ENCODE data around the gene PKHD1. TPM values are rescaled to one million over a fixed set of nuclear protein-coding genes. Genes with fewer than 3 reads are reported as not detected.

PKHD1 gene
- total and polyA plus RNA-seq, 2 of the 13 experiments (the other 11 are each of a cell fraction or from before 2014, with no cell fraction given), result 0.01 to 0.13 TPM

DNA sequence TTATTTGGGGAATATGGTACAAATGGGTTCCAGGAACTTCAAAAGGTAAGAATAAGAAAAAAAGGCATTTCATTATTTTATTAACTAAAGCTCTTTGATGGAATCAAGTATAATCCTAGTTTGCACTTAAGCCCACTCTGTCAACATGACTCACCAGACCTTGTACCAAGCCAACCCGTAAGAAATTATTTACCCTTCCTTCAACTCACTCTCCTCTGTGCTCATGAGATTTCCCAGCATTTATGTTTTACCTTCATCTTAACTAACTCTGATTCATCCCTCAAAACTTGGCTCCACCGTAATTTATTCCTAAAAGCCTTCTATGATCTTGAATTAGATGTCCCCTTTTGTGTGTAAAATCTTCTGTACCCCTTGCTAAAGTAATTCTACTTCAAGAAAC, 308.7 kb downstream of the PKHD1 start:
- FAIRE-seq (no peak), DNase-seq (ENCODE audit: low spot score) (no peak), ATAC-seq (no peak)
- H3K27ac ChIP-seq (ENCODE audit: extremely low read length, insufficient read depth, low read length), result no peak overlapping the region
- ChIA-PET CTCF (ENCODE audit: low intra/inter-chr PET ratio, low total read pairs) (no interaction called here), POLR2A (no interaction called here)
- no TSS peak for BruUV-seq (replicated peaks)
- H3K9ac ChIP-seq (ENCODE audit: insufficient read depth, low read depth, low read length), result no peak overlapping the region
- H3K4me3 ChIP-seq (replicated peaks in 1 of 3; ENCODE audit: insufficient read depth in 1 of 3, low read depth in 2 of 3, low read length in 3 of 3), result no peak overlapping the region
- H4K20me1 ChIP-seq (ENCODE audit: insufficient read depth, low read length), result no peaks in the 10 kb centered on the region
- intact Hi-C loops (cut with micrococcal nuclease; ENCODE audit: unreplicated experiment) (no loop called here), in situ Hi-C loops (cut with HindIII; ENCODE audit: extremely low pct_ligation_motif_present, low pct_unique_long_range_greater_than_20kb) (no loop called here)
- no peaks in the 10 kb centered on the region for H3K9me3 ChIP-seq (ENCODE audit: low read length)
- H3K27me3 ChIP-seq (ENCODE audit: control insufficient read depth in 1 of 2, insufficient read depth in 2 of 2, low read length in 2 of 2), result no peaks in the 10 kb centered on the region
- no peak overlapping the region for H3K4me2 ChIP-seq (ENCODE audit: low read depth, low read length)
- TF ChIP-seq ZNF101 (CRISPR knock-in tag; IDR thresholded peaks at IDR 0.05; ENCODE audit: borderline replicate concordance, low read depth), result no peak
- no peak for TF ChIP-seq ZNF256 (CRISPR knock-in tag; conservative IDR thresholded peaks at IDR 0.05)
- TF ChIP-seq ZSCAN21 (CRISPR knock-in tag; IDR thresholded peaks at IDR 0.05; ENCODE audit: borderline replicate concordance), result no peak
- no peak for TF ChIP-seq KDM3A (CRISPR knock-in tag; IDR thresholded peaks at IDR 0.05; ENCODE audit: low read depth)
- no peak for TF ChIP-seq RARG (CRISPR knock-in tag; IDR thresholded peaks at IDR 0.05; ENCODE audit: low read depth)
- TF ChIP-seq DPF2 (CRISPR knock-in tag; IDR thresholded peaks at IDR 0.05; ENCODE audit: borderline replicate concordance, low read depth), result no peak
- TF ChIP-seq TOE1 (CRISPR knock-in tag; IDR thresholded peaks at IDR 0.05), result no peak
- TF ChIP-seq ZNF547 (CRISPR knock-in tag; IDR thresholded peaks at IDR 0.05), result no peak
- TF ChIP-seq, protein P1, sequence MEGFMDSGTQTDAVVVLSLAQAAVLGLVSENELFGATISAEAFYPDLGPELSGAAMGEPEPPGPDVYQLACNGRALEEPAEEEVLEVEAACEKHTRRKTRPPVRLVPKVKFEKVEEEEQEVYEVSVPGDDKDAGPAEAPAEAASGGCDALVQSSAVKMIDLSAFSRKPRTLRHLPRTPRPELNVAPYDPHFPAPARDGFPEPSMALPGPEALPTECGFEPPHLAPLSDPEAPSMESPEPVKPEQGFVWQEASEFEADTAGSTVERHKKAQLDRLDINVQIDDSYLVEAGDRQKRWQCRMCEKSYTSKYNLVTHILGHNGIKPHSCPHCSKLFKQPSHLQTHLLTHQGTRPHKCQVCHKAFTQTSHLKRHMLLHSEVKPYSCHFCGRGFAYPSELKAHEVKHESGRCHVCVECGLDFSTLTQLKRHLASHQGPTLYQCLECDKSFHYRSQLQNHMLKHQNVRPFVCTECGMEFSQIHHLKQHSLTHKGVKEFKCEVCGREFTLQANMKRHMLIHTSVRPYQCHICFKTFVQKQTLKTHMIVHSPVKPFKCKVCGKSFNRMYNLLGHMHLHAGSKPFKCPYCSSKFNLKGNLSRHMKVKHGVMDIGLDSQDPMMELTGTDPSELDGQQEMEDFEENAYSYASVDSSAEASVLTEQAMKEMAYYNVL (CRISPR knock-in tag; IDR thresholded peaks at IDR 0.05; ENCODE audit: borderline replicate concordance), result no peak
- TF ChIP-seq ZFP36L1 (CRISPR knock-in tag; IDR thresholded peaks at IDR 0.05), result no peak
- no peak for TF ChIP-seq CBX5 (CRISPR knock-in tag; IDR thresholded peaks at IDR 0.05; ENCODE audit: borderline replicate concordance)
- TF ChIP-seq, protein P2, sequence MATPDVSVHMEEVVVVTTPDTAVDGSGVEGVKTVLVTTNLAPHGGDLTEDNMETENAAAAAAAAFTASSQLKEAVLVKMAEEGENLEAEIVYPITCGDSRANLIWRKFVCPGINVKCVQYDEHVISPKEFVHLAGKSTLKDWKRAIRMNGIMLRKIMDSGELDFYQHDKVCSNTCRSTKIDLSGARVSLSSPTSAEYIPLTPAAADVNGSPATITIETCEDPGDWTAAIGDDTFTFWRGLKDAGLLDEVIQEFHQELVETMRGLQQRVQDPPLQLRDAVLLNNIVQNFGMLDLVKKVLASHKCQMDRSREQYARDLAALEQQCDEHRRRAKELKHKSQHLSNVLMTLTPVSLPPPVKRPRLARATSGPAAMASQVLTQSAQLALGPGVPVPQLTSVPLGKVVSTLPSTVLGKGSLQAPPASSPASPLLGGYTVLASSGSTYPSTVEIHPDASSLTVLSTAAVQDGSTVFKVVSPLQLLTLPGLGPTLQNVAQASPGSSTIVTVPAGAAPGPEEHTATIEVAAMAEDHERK (CRISPR knock-in tag; IDR thresholded peaks at IDR 0.05; ENCODE audit: low read depth), result no peak
- TF ChIP-seq, protein P3, sequence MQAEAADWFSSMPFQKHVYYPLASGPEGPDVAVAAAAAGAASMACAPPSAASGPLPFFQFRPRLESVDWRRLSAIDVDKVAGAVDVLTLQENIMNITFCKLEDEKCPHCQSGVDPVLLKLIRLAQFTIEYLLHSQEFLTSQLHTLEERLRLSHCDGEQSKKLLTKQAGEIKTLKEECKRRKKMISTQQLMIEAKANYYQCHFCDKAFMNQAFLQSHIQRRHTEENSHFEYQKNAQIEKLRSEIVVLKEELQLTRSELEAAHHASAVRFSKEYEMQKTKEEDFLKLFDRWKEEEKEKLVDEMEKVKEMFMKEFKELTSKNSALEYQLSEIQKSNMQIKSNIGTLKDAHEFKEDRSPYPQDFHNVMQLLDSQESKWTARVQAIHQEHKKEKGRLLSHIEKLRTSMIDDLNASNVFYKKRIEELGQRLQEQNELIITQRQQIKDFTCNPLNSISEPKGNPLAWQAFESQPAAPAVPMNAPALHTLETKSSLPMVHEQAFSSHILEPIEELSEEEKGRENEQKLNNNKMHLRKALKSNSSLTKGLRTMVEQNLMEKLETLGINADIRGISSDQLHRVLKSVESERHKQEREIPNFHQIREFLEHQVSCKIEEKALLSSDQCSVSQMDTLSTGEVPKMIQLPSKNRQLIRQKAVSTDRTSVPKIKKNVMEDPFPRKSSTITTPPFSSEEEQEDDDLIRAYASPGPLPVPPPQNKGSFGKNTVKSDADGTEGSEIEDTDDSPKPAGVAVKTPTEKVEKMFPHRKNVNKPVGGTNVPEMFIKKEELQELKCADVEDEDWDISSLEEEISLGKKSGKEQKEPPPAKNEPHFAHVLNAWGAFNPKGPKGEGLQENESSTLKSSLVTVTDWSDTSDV (CRISPR knock-in tag; IDR thresholded peaks at IDR 0.05), result no peak
- TF ChIP-seq PITX1 (CRISPR knock-in tag; IDR thresholded peaks at IDR 0.05), result no peak
- no peak for TF ChIP-seq FLYWCH1 (CRISPR knock-in tag; IDR thresholded peaks at IDR 0.05)
- TF ChIP-seq, protein P4, sequence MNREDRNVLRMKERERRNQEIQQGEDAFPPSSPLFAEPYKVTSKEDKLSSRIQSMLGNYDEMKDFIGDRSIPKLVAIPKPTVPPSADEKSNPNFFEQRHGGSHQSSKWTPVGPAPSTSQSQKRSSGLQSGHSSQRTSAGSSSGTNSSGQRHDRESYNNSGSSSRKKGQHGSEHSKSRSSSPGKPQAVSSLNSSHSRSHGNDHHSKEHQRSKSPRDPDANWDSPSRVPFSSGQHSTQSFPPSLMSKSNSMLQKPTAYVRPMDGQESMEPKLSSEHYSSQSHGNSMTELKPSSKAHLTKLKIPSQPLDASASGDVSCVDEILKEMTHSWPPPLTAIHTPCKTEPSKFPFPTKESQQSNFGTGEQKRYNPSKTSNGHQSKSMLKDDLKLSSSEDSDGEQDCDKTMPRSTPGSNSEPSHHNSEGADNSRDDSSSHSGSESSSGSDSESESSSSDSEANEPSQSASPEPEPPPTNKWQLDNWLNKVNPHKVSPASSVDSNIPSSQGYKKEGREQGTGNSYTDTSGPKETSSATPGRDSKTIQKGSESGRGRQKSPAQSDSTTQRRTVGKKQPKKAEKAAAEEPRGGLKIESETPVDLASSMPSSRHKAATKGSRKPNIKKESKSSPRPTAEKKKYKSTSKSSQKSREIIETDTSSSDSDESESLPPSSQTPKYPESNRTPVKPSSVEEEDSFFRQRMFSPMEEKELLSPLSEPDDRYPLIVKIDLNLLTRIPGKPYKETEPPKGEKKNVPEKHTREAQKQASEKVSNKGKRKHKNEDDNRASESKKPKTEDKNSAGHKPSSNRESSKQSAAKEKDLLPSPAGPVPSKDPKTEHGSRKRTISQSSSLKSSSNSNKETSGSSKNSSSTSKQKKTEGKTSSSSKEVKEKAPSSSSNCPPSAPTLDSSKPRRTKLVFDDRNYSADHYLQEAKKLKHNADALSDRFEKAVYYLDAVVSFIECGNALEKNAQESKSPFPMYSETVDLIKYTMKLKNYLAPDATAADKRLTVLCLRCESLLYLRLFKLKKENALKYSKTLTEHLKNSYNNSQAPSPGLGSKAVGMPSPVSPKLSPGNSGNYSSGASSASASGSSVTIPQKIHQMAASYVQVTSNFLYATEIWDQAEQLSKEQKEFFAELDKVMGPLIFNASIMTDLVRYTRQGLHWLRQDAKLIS (CRISPR knock-in tag; IDR thresholded peaks at IDR 0.05), result no peak
- no peaks in the 10 kb centered on the region for H3K4me1 ChIP-seq (ENCODE audit: insufficient read depth, low read length)
- H2AFZ ChIP-seq (ENCODE audit: low read length), result no peak overlapping the region
- H3K79me2 ChIP-seq (ENCODE audit: insufficient read depth, low read length), result no peaks in the 10 kb centered on the region
- whole genome bisulfite sequencing (ENCODE audit: low lambda C conversion rate), result 0% methylated on average over 2 of the region's 2 CpGs
- no peaks in the 10 kb centered on the region for H3K36me3 ChIP-seq (replicated peaks in 1 of 2; ENCODE audit: control insufficient read depth in 1 of 2, insufficient read depth in 2 of 2, low read length in 2 of 2)

All from HepG2 (cell line).